GM13977 (cell line): ENCODE data around the gene GLRB.
"Not testable (repeated sequence)": the region's sequence is repeated elsewhere in the genome, so short reads cannot be mapped to it uniquely, and the experiment has no call there.

Source experiments
- DNase-seq: peaks from one replicate; pipeline ENCODE4 v3.0.0; 2012; ENCODE audit warnings: low spot score
- CTCF ChIP-seq: IDR thresholded peaks from 2 replicates; pipeline ENCODE4 v1.5.1; 2012; ENCODE audit warnings: mild to moderate bottlenecking, control low read depth; ENCODE audit not compliant: insufficient read depth; ENCODE audit errors: extremely low read depth, missing control alignments
- in situ Hi-C: fragments of 300-500 bp; cut with MboI; formaldehyde crosslinking; loops from one replicate; pipeline ENCODE4 v1.12.0; 2022; ENCODE audit warnings: low sequenced_read_pairs, low pct_unique_long_range_greater_than_20kb, mixed read lengths, inconsistent platforms; ENCODE audit not compliant: unreplicated experiment

GLRB gene

GRCh38 chr4:157050561-157050960 is 25.4 kb upstream of the GLRB start:
- in situ Hi-C loops, result no loop called here

GRCh38 chr4:157052429-157053040 is 23.4 kb upstream of the GLRB start:
- no peak for TF ChIP-seq CTCF
- in situ Hi-C loops, result no loop called here

More at GRCh38 chr4:157050561-157050960, 25.4 kb upstream of the GLRB start:
- TF ChIP-seq CTCF, result no peak
- no peak for DNase-seq

GRCh38 chr4:157057218-157057617 is 18.7 kb upstream of the GLRB start:
- in situ Hi-C loops, result no loop called here
- TF ChIP-seq CTCF, result no peak
- no peak for DNase-seq

More at GRCh38 chr4:157052429-157053040, 23.4 kb upstream of the GLRB start:
- DNase-seq, result no peak

GRCh38 chr4:157058899-157059298 is 17.1 kb upstream of the GLRB start:
- DNase-seq, in situ Hi-C loops: not testable (repeated sequence)

- in situ Hi-C loops, result no loop called here
- TF ChIP-seq CTCF, result no peak
- DNase-seq, result no peak
These were observed 3.9 kb upstream of the GLRB start for GRCh38 chr4:157072002-157072401.

GRCh38 chr4:157075401-157075800 is 549 bp upstream of the GLRB start:
- TF ChIP-seq CTCF, result no peak
- in situ Hi-C loops, result no loop called here
- no peak for DNase-seq

GRCh38 chr4:157076578-157076947 is 613 bp downstream of the GLRB start:
- no peak for DNase-seq
- in situ Hi-C loops, result no loop called here

More at GRCh38 chr4:157076578-157076947, 613 bp downstream of the GLRB start:
- no peak for TF ChIP-seq CTCF
